K562 (cell line): ENCODE results near the gene FOXN3. TPM values are rescaled to one million over a fixed set of nuclear protein-coding genes. Genes with fewer than 3 reads are reported as not detected.

ENCODE experiments used
- ATAC-seq: fragments of 200-7000 bp; cut with Tn5 transposase; 3 replicates; pipeline ENCODE4 v1.9.1; 2020; ENCODE audit warnings: moderate library complexity
- BruUV-seq: library from RNA; stranded (reverse); fragments of 400-500 nt; replicated peaks from 2 replicates; lab custom pipeline; 2021; lab: Mats Ljungman, UMichigan
- CTCF ChIA-PET: fragments of 300-600 bp; formaldehyde crosslinking; extraction: SDS; loops from one replicate; lab custom pipeline; 2021; ENCODE audit warnings: low intra/inter-chr PET ratio; lab: Yijun Ruan, JAX
- POLR2A ChIA-PET: fragments of 300-600, 350-650 bp; sonication (Branson Sonifier 250); formaldehyde crosslinking; extraction: SDS; loops from one replicate; lab custom pipeline; 2021; ENCODE audit warnings: antibody characterized with exemption, inconsistent platforms; lab: Yijun Ruan, JAX
- DNase-seq, 4 experiments: peaks; one replicate each; pipeline versions ENCODE4 v3.0.0 to v3.0.0-alpha.2; 2011 to 2018; ENCODE audit warnings: low spot score in 3 of 4, mixed read lengths in 3 of 4; ENCODE audit errors: extremely low read depth in 1 of 4
- FAIRE-seq: peaks from 2 replicates; lab custom pipeline; 2011; peaks lifted over from hg19 to GRCh38; lab: Jason Lieb, UNC
- H2AFZ ChIP-seq: 2 replicates; pipeline ENCODE4 v1.6.0; 2011; ENCODE audit warnings: low read depth, low read length, control low read depth, inconsistent platforms
- H3K27ac ChIP-seq: fragments of 200-600 bp; 3 replicates; pipeline ENCODE4 v1.8.0; 2011; ENCODE audit warnings: low read depth, mild to moderate bottlenecking, control low read depth, inconsistent platforms, low read length, moderate library complexity, mixed read lengths; ENCODE audit errors: extremely low read depth
- H3K27me3 ChIP-seq, 2 experiments: fragments of 300-600 bp in 1 of 2; 2 replicates in 1 of 2; 3 replicates in 1 of 2; pipeline versions ENCODE4 v1.6.0 to v1.8.0; 2011; ENCODE audit warnings: inconsistent platforms in 2 of 2, low read length in 2 of 2, mild to moderate bottlenecking in 1 of 2, mixed read lengths in 1 of 2, moderate library complexity in 1 of 2; ENCODE audit not compliant: control insufficient read depth in 2 of 2, insufficient read depth in 2 of 2
- H3K36me3 ChIP-seq: fragments of 300-600 bp; 3 replicates; pipeline ENCODE4 v1.8.0; 2011; ENCODE audit warnings: mild to moderate bottlenecking, low read length, inconsistent platforms; ENCODE audit not compliant: control insufficient read depth, insufficient read depth
- H3K4me1 ChIP-seq, 2 experiments: fragments of 200-600 bp in 1 of 2; replicated peaks in 1 of 2; 2 replicates in 1 of 2; 3 replicates in 1 of 2; pipeline versions ENCODE4 v1.5.1 to v1.8.0; 2011; ENCODE audit warnings: inconsistent platforms in 2 of 2, low read length in 2 of 2, mild to moderate bottlenecking in 1 of 2, mixed read lengths in 1 of 2, moderate library complexity in 1 of 2; ENCODE audit not compliant: control insufficient read depth in 2 of 2, insufficient read depth in 2 of 2
- H3K4me2 ChIP-seq: 2 replicates; pipeline ENCODE4 v1.6.1; 2011; ENCODE audit warnings: low read length, control low read depth, inconsistent platforms, mixed read lengths; ENCODE audit not compliant: insufficient read depth
- H3K4me3 ChIP-seq: fragments of 200-600 bp; sonication (generic), shearing (Covaris generic); 2 replicates; pipeline ENCODE4 v1.5.1; 2016; ENCODE audit warnings: control low read depth, inconsistent platforms
- H3K79me2 ChIP-seq: fragments of 200-600 bp; 3 replicates; pipeline ENCODE4 v1.8.0; 2011; ENCODE audit warnings: low read length, inconsistent platforms; ENCODE audit not compliant: control insufficient read depth, insufficient read depth
- H3K9ac ChIP-seq, 2 experiments: 2 replicates each; pipeline versions ENCODE4 v1.6.0 to v1.6.1; 2011; ENCODE audit warnings: low read depth in 2 of 2, low read length in 2 of 2, control low read depth in 1 of 2, inconsistent platforms in 1 of 2, mild to moderate bottlenecking in 1 of 2, mixed read lengths in 1 of 2; ENCODE audit not compliant: insufficient read depth in 1 of 2
- H3K9me1 ChIP-seq: one replicate; pipeline ENCODE4 v1.6.0; 2011; ENCODE audit warnings: inconsistent platforms, mild to moderate bottlenecking, low read length, moderate library complexity; ENCODE audit not compliant: control insufficient read depth, insufficient read depth
- H3K9me3 ChIP-seq: replicated peaks from 2 replicates; pipeline ENCODE4 v1.5.1; 2011; ENCODE audit warnings: low read depth, low read length, inconsistent platforms; ENCODE audit not compliant: control insufficient read depth, insufficient read depth
- H4K20me1 ChIP-seq: replicated peaks from 2 replicates; pipeline ENCODE4 v1.6.1; 2011; ENCODE audit warnings: low read length, inconsistent platforms, mixed read lengths; ENCODE audit not compliant: control insufficient read depth, insufficient read depth
- CXXC5 ChIP-seq: fragments of 250-450 bp; sonication (Bioruptor Pico); IDR thresholded peaks from 2 replicates; pipeline ENCODE4 v1.8.0; 2022; ENCODE audit warnings: inconsistent platforms, mild to moderate bottlenecking, moderate library complexity
- E2F3 ChIP-seq: fragments of 250-450 bp; sonication (Bioruptor Pico); IDR thresholded peaks from 2 replicates; pipeline ENCODE4 v1.4.0; 2020; ENCODE audit warnings: mild to moderate bottlenecking
- KLF10 ChIP-seq: fragments of 250-450 bp; sonication (Bioruptor Pico); IDR thresholded peaks from 2 replicates; pipeline ENCODE4 v1.6.1; 2021; ENCODE audit warnings: matching md5 sums
- MIER1 ChIP-seq: fragments of 450-650 bp; IDR thresholded peaks from 2 replicates; pipeline ENCODE4 v1.6.1; 2016; ENCODE audit warnings: antibody characterized with exemption, mild to moderate bottlenecking, low read depth
- NR3C1 ChIP-seq: sonication (generic); formaldehyde crosslinking; IDR thresholded peaks from 2 replicates; pipeline ENCODE4 v1.8.1; 2022; ENCODE audit warnings: missing genetic modification reagents
- RBM39 ChIP-seq: fragments of 200-400 bp; formaldehyde crosslinking; optimal IDR thresholded peaks from 2 replicates; pipeline ENCODE3; 2018; ENCODE audit warnings: low read depth, low read length
- SMC3 ChIP-seq: conservative IDR thresholded peaks from 2 replicates; pipeline ENCODE4 v1.6.1; 2011; ENCODE audit warnings: low read depth, low read length, improper control_type of control experiment; ENCODE audit not compliant: insufficient read depth
- SREBF2 ChIP-seq: sonication (generic); formaldehyde crosslinking; IDR thresholded peaks from 2 replicates; pipeline ENCODE4 v1.4.0; 2020; ENCODE audit warnings: mild to moderate bottlenecking, missing genetic modification reagents
- ZNF444 ChIP-seq: fragments of 250-450 bp; sonication (Bioruptor Pico); IDR thresholded peaks from 2 replicates; pipeline ENCODE4 v1.4.0; 2020; ENCODE audit warnings: mild to moderate bottlenecking, moderate library complexity
- WGBS: fragments of 100-300 bp; shearing (Covaris generic); methylation state at CpG from one replicate; pipeline ENCODE4 v1.1.6; 2016; ENCODE audit warnings: low coverage, mixed read lengths; ENCODE audit not compliant: insufficient coverage; ENCODE audit errors: missing lambda C conversion rate; 5-methylcytosine and 5-hydroxymethylcytosine counted together
- in situ Hi-C: fragments of 300-500 bp; cut with MboI; formaldehyde crosslinking; loops from 4 replicates; pipeline ENCODE4 v1.15.0; 2018; ENCODE audit warnings: inconsistent platforms, mixed read lengths
- intact Hi-C: fragments of 100-400 bp; cut with micrococcal nuclease; formaldehyde crosslinking; loops from 2 replicates; pipeline ENCODE4 v1.14.2; 2022
- polyA plus RNA-seq, 8 experiments: library from polyadenylated mRNA; depleted of rRNA in 4 of 8; stranded (reverse) in 5 of 8; unstranded in 3 of 8; fragments of >200 nt; fragmentation: Nextera tagmentation in 2 of 8; fragmentation: Illumina TruSeq in 1 of 8; extraction: Ambion mirVana in 2 of 8; extraction: Trizol in 1 of 8; gene quantifications; 2 replicates each; pipeline versions ENCODE4 v1.2.1 to v1.2.3, GENCODE V29; 2011 to 2014; ENCODE audit warnings: inconsistent platforms in 1 of 8, missing spikeins in 1 of 8
- total RNA-seq, 7 experiments: library from RNA; depleted of rRNA in 6 of 7; stranded (reverse); fragments of >200 nt in 6 of 7; fragmentation: Illumina TruSeq in 2 of 7; extraction: Trizol in 2 of 7; gene quantifications; 2 replicates each; pipeline versions ENCODE4 v1.2.1 to v1.2.3, GENCODE V29; 2011 to 2021; ENCODE audit warnings: low replicate concordance in 1 of 7
- TF ChIP-seq, protein P1 (sequence below): sonication (generic); formaldehyde crosslinking; IDR thresholded peaks from 2 replicates; pipeline ENCODE4 v1.8.0; 2023; ENCODE audit warnings: missing genetic modification reagents, mild to moderate bottlenecking, borderline replicate concordance
- TF ChIP-seq, protein P2 (sequence below): IDR thresholded peaks from 2 replicates; pipeline ENCODE4 v1.6.1; 2014; ENCODE audit warnings: antibody characterized with exemption
- TF ChIP-seq, protein P3 (sequence below), 2 experiments: fragments of 450-650 bp; IDR thresholded peaks; 2 replicates each; pipeline ENCODE4 v1.6.1; 2016
- TF ChIP-seq, protein P4 (sequence below), 2 experiments: IDR thresholded peaks; 2 replicates each; pipeline ENCODE4 v1.6.1; 2012; ENCODE audit warnings: improper control_type of control experiment in 2 of 2, low read depth in 2 of 2, low read length in 2 of 2, borderline replicate concordance in 1 of 2

FOXN3 gene
- total and polyA plus RNA-seq, 9 of the 15 experiments (the other 6 are each of a cell fraction or from before 2014, with no cell fraction given) = 0.07 to 1.3 (median 0.40) TPM

DNA sequence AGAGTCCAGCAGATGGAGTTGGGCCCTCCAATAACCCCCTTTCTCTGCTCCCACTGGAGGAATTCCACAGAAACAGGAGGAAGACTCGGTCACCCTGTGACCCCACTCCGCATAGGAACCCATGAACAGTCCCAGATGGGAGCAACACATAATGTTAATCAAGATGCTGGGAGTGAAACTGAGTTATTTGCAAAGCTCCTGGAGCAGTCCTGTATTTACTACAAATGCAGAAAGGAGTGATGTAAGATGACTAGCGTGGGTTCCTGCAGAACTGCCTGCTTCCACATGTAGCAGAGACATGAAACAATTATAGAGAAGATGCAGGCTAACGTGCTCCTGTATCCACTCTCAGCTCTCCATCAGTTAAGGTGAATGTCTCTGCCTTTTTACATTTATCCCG is 274.7 kb downstream of the FOXN3 start:
- Histone ChIP-seq H3K79me2 (no peaks in the 10 kb centered on the region), H2AFZ (no peak overlapping the region), H3K4me3 (no peak overlapping the region), H3K36me3 (no peaks in the 10 kb centered on the region), H4K20me1 (no peaks in the 10 kb centered on the region), H3K9ac (no peak overlapping the region), H3K9me1 (no peaks in the 10 kb centered on the region), H3K9me3 (no peaks in the 10 kb centered on the region), H3K27me3 (peaks cover 0 to 6% of the 10 kb centered on the region in 2 experiments; a peak in 1 of 5 replicates), H3K4me1 (peaks cover 0 to under 1% of the 10 kb centered on the region in 2 experiments; a peak in 3 of 5 replicates), H3K27ac (no peak overlapping the region), H3K4me2 (no peak overlapping the region)
- FAIRE-seq (no peak), ATAC-seq (no peak), DNase-seq (no peak)
- ChIA-PET CTCF (no interaction called here), POLR2A (no interaction called here)
- in situ Hi-C loops (no loop called here), intact Hi-C loops (no loop called here)
- 3% methylated on average over 5 of the region's 5 CpGs for WGBS
- no TSS peak for BruUV-seq
- TF ChIP-seq, protein P1, sequence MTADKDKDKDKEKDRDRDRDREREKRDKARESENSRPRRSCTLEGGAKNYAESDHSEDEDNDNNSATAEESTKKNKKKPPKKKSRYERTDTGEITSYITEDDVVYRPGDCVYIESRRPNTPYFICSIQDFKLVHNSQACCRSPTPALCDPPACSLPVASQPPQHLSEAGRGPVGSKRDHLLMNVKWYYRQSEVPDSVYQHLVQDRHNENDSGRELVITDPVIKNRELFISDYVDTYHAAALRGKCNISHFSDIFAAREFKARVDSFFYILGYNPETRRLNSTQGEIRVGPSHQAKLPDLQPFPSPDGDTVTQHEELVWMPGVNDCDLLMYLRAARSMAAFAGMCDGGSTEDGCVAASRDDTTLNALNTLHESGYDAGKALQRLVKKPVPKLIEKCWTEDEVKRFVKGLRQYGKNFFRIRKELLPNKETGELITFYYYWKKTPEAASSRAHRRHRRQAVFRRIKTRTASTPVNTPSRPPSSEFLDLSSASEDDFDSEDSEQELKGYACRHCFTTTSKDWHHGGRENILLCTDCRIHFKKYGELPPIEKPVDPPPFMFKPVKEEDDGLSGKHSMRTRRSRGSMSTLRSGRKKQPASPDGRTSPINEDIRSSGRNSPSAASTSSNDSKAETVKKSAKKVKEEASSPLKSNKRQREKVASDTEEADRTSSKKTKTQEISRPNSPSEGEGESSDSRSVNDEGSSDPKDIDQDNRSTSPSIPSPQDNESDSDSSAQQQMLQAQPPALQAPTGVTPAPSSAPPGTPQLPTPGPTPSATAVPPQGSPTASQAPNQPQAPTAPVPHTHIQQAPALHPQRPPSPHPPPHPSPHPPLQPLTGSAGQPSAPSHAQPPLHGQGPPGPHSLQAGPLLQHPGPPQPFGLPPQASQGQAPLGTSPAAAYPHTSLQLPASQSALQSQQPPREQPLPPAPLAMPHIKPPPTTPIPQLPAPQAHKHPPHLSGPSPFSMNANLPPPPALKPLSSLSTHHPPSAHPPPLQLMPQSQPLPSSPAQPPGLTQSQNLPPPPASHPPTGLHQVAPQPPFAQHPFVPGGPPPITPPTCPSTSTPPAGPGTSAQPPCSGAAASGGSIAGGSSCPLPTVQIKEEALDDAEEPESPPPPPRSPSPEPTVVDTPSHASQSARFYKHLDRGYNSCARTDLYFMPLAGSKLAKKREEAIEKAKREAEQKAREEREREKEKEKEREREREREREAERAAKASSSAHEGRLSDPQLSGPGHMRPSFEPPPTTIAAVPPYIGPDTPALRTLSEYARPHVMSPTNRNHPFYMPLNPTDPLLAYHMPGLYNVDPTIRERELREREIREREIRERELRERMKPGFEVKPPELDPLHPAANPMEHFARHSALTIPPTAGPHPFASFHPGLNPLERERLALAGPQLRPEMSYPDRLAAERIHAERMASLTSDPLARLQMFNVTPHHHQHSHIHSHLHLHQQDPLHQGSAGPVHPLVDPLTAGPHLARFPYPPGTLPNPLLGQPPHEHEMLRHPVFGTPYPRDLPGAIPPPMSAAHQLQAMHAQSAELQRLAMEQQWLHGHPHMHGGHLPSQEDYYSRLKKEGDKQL (CRISPR knock-in tag) = no peak
- TF ChIP-seq RBM39 (no peak), NR3C1 (CRISPR knock-in tag) (no peak), E2F3 (CRISPR knock-in tag) (no peak), SREBF2 (CRISPR knock-in tag) (no peak), CXXC5 (CRISPR knock-in tag) (no peak), ZNF444 (CRISPR knock-in tag) (no peak), KLF10 (CRISPR knock-in tag) (no peak), SMC3 (no peak), MIER1 (no peak)
- TF ChIP-seq, protein P2, sequence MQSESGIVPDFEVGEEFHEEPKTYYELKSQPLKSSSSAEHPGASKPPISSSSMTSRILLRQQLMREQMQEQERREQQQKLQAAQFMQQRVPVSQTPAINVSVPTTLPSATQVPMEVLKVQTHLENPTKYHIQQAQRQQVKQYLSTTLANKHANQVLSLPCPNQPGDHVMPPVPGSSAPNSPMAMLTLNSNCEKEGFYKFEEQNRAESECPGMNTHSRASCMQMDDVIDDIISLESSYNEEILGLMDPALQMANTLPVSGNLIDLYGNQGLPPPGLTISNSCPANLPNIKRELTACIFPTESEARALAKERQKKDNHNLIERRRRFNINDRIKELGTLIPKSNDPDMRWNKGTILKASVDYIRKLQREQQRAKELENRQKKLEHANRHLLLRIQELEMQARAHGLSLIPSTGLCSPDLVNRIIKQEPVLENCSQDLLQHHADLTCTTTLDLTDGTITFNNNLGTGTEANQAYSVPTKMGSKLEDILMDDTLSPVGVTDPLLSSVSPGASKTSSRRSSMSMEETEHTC = no peak
- TF ChIP-seq, protein P3, sequence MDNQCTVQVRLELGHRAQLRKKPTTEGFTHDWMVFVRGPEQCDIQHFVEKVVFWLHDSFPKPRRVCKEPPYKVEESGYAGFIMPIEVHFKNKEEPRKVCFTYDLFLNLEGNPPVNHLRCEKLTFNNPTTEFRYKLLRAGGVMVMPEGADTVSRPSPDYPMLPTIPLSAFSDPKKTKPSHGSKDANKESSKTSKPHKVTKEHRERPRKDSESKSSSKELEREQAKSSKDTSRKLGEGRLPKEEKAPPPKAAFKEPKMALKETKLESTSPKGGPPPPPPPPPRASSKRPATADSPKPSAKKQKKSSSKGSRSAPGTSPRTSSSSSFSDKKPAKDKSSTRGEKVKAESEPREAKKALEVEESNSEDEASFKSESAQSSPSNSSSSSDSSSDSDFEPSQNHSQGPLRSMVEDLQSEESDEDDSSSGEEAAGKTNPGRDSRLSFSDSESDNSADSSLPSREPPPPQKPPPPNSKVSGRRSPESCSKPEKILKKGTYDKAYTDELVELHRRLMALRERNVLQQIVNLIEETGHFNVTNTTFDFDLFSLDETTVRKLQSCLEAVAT (IDR thresholded peaks at IDR 0.05) = no peak
- TF ChIP-seq, protein P4, sequence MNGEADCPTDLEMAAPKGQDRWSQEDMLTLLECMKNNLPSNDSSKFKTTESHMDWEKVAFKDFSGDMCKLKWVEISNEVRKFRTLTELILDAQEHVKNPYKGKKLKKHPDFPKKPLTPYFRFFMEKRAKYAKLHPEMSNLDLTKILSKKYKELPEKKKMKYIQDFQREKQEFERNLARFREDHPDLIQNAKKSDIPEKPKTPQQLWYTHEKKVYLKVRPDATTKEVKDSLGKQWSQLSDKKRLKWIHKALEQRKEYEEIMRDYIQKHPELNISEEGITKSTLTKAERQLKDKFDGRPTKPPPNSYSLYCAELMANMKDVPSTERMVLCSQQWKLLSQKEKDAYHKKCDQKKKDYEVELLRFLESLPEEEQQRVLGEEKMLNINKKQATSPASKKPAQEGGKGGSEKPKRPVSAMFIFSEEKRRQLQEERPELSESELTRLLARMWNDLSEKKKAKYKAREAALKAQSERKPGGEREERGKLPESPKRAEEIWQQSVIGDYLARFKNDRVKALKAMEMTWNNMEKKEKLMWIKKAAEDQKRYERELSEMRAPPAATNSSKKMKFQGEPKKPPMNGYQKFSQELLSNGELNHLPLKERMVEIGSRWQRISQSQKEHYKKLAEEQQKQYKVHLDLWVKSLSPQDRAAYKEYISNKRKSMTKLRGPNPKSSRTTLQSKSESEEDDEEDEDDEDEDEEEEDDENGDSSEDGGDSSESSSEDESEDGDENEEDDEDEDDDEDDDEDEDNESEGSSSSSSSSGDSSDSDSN (IDR thresholded peaks at IDR 0.05; ENCODE audit: borderline replicate concordance in 1 of 2, low read depth in 2 of 2, low read length in 2 of 2) = no peak
